Measurements from ENCODE around the gene PTPN2.

Gene PTPN2

GRCh38 chr18:12868576-12868975 is 15.5 kb downstream of the PTPN2 start:
- DNase-seq (ENCODE audit: low read depth), result no peak
- no peak overlapping the region for H3K4me3 ChIP-seq (ENCODE audit: low read depth, low read length)
- TF ChIP-seq CTCF (IDR thresholded peaks at IDR 0.05; ENCODE audit: low read depth, low read length, missing control alignments), result no peak

GRCh38 chr18:12867441-12868123 is 16.5 kb downstream of the PTPN2 start:
- no peak overlapping the region for H3K4me3 ChIP-seq (ENCODE audit: low read depth, low read length)
- no peak for DNase-seq (ENCODE audit: low read depth)
- no peak for TF ChIP-seq CTCF (IDR thresholded peaks at IDR 0.05; ENCODE audit: low read depth, low read length, missing control alignments)

GRCh38 chr18:12863687-12864216 is 20.3 kb downstream of the PTPN2 start:
- H3K4me3 ChIP-seq (ENCODE audit: low read depth, low read length), result no peak overlapping the region
- no peak for DNase-seq (ENCODE audit: low read depth)
- TF ChIP-seq CTCF (IDR thresholded peaks at IDR 0.05; ENCODE audit: low read depth, low read length, missing control alignments), result no peak

GRCh38 chr18:12862874-12863482 is 21.1 kb downstream of the PTPN2 start:
- H3K4me3 ChIP-seq (ENCODE audit: low read depth, low read length), result no peak overlapping the region
- DNase-seq (ENCODE audit: low read depth), result no peak
- no peak for TF ChIP-seq CTCF (IDR thresholded peaks at IDR 0.05; ENCODE audit: low read depth, low read length, missing control alignments)

GRCh38 chr18:12862467-12862866 is 21.6 kb downstream of the PTPN2 start:
- DNase-seq (ENCODE audit: low read depth), result no peak
- H3K4me3 ChIP-seq (ENCODE audit: low read depth, low read length), result no peak overlapping the region
- TF ChIP-seq CTCF (IDR thresholded peaks at IDR 0.05; ENCODE audit: low read depth, low read length, missing control alignments), result no peak

GRCh38 chr18:12861637-12862036 is 22.4 kb downstream of the PTPN2 start:
- H3K4me3 ChIP-seq (ENCODE audit: low read depth, low read length), result no peak overlapping the region
- DNase-seq (ENCODE audit: low read depth), result no peak
- no peak for TF ChIP-seq CTCF (IDR thresholded peaks at IDR 0.05; ENCODE audit: low read depth, low read length, missing control alignments)

Measured in GM12864 (cell line).